GM12865 (cell line): ENCODE measurements around the gene ACTR3.

Experiments used
- DNase-seq: peaks from one replicate; pipeline ENCODE4 v3.0.0; 2010; ENCODE audit warnings: low read depth
- H3K4me3 ChIP-seq: 2 replicates; pipeline ENCODE4 v1.5.1; 2011; ENCODE audit warnings: mild to moderate bottlenecking, low read depth, low read length, control low read depth
- TF ChIP-seq, protein P1 (sequence below): IDR thresholded peaks from 2 replicates; pipeline ENCODE4 v1.5.1; 2011; ENCODE audit warnings: low read length, control low read depth, low read depth, inconsistent platforms; ENCODE audit not compliant: insufficient read depth; ENCODE audit errors: missing control alignments

The ACTR3 gene

DNA sequence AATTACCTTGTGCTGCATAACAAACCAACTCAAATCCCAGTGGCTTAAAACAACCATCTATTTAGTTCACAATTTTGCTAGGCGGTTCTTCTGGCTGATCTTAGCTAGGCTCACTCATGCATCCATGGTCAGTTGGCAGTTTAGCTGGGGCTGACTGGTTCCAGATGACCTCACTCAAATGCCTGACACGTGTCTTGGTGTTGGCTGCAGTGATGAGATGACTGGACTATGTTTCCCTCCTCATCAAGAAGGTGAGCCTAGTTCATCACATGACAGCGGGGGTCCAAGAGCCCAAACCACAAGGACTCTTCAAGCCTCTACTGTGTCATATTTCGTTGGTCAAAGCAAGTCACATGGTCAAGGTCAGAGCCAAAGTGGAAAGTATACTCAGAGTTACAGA is 42.7 kb upstream of the ACTR3 start:
- DNase-seq: peak; percentile 42
- no peak overlapping the region for H3K4me3 ChIP-seq
- TF ChIP-seq, protein P1, sequence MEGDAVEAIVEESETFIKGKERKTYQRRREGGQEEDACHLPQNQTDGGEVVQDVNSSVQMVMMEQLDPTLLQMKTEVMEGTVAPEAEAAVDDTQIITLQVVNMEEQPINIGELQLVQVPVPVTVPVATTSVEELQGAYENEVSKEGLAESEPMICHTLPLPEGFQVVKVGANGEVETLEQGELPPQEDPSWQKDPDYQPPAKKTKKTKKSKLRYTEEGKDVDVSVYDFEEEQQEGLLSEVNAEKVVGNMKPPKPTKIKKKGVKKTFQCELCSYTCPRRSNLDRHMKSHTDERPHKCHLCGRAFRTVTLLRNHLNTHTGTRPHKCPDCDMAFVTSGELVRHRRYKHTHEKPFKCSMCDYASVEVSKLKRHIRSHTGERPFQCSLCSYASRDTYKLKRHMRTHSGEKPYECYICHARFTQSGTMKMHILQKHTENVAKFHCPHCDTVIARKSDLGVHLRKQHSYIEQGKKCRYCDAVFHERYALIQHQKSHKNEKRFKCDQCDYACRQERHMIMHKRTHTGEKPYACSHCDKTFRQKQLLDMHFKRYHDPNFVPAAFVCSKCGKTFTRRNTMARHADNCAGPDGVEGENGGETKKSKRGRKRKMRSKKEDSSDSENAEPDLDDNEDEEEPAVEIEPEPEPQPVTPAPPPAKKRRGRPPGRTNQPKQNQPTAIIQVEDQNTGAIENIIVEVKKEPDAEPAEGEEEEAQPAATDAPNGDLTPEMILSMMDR: no peak

DNA sequence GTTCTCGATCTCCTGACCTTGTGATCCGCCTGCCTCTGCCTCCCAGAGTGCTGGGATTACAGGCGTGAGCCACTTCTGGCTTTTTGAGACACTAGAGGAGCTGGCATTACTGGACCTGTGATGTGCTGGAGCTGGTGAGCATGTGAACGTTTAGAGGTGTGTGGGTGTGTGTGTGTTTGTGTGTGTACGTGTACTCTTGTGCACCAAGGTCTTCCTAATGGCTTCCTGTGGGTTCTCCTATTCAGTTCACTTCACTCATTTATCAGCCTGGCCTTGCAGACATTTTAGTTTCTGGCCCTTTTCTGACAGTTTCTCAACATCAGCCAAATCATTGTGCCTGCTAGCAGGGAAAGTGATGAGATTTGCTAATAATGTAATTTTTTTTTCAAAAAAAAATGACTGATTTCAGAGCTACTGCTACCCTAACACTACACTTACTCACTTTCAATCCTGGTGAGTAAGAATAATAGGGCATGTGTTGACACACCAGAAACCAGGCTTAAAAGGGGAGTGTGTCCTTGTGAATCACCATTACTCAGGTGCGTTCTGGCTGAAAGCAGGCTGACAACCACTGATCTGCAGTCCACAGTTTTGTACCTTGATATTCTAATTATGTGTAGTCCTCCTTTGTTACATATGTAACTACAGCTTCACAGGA is 41.0 kb upstream of the ACTR3 start:
- TF ChIP-seq, protein P1: no peak
- no peak overlapping the region for H3K4me3 ChIP-seq
- DNase-seq: peak; percentile 41

DNA sequence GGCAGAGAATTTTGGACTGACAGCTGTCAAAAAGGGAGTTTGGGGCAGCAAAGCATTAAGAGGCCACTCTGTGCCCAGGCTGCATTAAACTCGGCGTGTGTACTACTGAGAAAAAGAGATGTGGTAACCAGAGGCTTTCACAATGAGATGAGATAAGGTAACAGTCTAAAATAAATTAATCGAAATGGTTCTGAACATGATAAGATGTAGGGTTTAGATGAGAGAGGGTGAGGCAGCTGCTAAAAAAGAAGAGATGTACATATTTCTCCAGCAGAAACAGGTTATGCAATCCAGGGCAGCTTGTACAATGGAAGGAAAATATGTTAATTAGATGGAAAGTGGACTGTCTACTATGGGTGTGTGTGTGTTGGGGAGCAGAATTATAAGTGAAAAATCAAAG is 39.2 kb upstream of the ACTR3 start:
- TF ChIP-seq, protein P1: no peak
- no peak overlapping the region for H3K4me3 ChIP-seq
- DNase-seq: no peak

DNA sequence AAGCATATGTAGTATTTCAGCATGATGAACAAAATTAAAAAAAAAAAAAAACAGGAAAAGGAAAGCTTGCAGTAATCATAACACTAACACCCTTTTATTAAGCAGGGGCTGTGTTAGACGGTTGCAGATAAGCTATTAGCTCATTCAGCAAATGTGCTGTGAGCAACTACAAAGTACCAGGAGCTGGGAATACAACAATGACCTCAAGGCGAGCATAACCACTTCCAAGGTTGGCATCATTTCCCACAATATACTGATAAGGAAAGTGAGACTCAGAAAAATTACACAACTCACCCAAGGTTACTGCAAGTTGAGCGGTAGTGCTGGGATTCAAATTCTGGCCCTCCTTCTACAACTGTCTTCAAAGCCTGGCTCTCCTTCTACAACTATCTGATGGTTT is 38.2 kb upstream of the ACTR3 start:
- TF ChIP-seq, protein P1: no peak
- no peak overlapping the region for H3K4me3 ChIP-seq
- no peak for DNase-seq

DNA sequence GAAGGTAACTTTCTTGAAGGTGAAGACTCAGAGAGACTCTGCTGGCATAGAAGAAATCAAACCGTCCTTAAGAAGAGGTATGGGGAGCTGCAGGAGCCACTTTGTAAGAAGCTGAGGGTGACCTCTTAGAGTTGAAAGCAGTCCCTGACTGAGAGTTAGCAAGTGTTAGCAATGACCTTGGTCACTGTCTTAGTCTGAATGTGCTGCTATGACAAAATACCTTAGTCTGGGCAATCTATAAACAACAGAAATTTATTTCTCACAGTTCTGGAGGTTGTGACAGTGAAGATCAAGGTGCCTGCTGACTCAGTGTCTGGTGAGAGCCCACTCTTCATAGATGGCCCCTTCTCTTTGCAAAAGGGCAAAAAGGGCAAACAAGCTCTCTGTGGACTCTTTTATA is 35.7 kb upstream of the ACTR3 start:
- TF ChIP-seq, protein P1: no peak
- H3K4me3 ChIP-seq: no peak overlapping the region
- no peak for DNase-seq

DNA sequence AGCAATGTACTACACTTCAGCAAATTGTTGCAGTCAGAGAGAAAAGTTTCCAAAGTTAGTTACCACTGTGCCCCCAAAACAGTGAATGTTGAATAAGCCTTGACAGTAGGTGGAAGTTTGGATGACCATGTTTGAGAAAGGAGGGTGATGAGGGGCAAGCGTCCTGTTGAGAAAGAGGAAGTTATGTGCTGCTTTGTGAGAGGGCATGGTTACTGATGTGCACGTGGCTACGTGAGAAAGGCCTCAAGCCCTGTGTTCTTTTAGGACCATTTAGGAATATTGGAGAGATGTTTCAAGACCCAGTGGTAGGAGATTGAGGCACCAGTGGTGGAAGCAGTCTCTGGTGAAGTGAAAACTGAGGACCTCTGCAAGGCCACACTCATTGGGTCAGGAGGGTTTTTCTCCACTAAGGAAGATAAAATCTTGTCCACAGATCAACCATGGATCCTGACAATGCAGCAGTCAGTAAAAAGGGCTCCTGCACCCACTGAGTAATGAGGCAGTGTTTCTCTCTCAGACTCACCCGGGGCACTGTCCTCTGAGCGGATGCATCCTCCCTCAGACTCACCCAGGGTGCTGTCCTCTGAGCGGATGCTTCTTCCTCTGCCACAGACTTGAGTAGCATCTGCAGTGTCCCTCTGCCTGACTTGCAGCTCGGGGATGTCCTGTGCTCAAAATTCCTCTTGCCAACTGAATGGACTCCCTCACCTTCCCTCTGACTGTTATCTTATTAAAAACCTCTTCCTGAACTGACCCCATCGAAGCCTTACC is 34.7 kb upstream of the ACTR3 start:
- DNase-seq: no peak
- TF ChIP-seq, protein P1: no peak
- no peak overlapping the region for H3K4me3 ChIP-seq
